ENCODE results near the gene GSG1L.

The GSG1L gene

DNA sequence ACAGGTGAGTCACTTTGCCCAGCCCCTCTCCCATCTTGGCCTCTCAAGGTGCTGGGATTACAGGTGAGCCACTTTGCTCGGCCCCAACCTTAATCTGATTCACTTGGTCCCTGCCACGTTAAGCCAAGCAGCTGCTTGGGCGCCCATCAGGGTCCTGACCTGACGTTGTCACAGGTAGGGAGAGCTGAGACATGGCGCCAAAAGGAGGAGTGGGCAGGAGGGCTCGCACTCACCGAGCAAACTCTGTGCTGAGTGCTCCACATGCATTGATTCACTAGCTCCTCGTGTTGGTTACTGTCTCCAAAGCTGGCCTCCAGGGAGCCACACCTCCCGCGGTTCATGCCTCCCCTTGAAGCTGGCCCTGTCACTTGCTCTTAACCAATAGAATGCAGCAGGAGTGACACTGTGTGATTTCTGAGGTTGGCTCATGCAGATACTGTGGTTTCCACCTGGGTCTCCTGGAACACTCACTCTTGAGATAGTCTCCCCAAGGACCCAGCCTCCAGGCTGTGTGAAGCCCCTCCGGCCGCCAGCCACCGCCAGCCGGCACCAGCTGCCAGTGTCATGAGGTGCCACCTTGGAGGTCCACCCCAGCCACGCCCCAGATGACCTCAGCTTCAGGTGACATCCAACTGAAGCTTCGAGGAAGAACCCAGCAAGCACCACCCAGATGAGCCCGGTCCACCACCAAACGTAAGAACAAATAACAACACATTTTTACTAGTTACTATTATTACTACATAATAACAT is 223.0 kb downstream of the GSG1L start:
- DNase-seq = no peak

DNA sequence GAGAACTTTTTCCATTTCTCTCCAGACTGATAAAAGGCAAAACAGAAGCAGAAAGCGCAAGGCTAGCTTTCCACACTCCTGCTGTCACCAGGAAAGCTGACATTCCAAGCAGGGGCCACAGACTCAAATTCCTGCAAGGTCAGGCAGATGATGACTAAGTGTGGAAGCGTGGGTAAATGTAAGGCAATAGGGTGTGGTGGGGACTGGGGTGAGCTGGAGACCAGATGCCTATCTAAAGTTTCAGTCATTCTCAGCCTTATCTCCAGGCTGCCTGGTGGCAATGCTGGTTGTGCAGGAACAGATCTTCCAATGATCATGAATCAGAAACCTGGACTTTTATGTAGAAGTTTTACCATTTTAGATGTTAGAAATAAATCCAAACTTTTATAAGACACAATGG is 224.1 kb downstream of the GSG1L start:
- DNase-seq = no peak

DNA sequence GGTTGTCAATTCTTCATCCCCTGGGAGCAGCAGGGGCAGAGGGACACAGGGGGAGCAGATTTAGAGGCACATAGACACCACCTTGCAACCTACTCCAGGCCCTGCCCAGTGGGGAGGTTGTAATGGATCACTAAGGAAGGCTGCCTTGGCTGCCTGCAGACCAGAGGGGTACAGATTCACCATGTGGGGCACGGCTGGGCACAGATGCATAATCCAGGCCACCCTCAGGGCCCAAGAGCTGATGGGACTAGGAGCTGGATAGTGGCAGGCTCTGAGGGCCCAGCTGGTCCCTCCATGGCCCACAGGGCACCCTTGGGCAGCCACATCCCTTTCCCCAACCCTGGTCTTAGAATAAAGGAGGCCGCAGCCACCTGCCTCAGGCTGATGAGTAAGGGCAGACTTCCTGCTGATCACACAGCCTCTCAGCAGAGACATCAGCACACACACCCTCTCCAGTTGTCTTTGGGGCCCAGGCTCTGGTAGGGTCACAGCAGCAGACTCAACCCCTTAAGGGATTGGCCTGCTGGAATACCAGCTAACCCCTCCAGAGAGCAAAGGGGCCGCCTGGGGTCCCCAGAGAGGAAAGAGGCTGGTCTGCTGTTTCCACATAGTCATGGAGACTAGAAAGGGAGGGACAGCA is 224.9 kb downstream of the GSG1L start:
- DNase-seq = no peak

DNA sequence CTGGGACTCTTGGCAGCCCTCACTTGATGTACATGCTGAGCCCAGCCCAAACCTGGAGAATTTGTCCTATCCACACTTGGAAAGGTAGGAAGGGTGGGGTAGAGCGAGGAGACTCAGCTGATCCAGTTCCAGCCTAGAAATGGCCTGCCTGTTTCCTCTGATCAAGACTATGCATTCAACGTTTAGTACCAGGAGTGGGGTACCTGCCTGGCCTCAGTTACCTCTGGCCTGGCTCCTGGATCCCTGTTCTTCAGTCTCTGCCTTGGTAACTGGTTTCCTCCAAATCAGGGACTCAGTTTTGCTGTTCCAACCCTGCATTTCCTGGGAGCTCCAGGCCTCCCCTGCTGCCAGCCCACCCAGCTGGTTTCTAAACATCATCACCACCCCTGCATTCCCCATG is 233.5 kb downstream of the GSG1L start:
- DNase-seq = no peak

DNA sequence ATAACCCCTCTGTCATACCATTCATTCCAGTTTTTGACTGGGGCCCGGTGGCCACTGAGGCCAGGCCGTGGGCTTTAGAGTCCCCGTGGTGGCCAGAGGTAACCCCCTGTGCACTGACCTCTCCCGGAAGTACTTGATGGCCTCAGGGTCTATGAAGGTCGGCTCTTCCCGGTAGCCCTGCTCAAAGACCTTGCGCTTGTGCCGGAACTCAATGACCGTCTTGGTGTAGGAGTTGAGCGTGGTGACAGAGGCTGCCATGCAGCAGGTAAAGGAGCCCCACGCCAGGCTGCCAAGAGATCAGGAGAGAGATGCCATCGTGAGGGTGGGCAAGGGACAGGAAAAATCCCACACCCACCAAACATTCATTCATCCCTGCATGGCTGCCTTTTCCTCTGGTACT is 234.8 kb downstream of the GSG1L start:
- DNase-seq = no peak

DNA sequence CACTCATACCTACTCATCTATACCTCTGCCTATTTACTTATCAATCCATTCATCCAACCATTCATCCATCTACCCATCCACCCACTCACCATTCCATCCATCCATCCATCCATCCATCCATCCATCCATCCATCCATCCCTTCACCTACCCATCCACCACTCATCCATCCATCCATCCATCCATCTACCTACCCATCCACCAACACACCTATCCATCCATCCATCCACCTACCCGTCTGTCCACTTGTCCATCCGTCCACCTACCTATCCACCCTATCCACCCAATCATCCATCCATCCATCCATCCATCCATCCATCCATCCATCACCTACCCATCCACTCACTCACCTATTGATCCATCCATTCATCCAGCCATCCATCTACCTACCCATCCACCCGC is 235.7 kb downstream of the GSG1L start:
- no peak for DNase-seq

DNA sequence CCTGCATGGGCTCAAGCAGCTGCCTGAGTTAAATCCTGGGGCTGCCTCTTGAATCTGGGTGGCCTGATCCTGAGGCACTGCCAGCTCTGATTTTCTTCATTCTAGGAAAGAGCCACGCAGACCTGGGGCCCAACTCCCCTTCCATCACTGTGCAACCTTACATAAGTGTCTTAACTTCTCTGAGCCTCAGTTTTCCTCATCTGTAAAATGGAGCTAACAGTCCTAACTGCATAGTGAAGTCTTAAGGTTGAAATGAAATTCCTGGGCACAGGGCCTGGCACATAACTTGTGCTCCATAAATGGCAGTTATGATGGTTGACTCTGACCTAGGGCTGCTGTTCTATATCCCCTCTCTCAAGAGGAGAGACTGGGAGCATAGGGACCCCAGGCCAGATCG is 236.6 kb downstream of the GSG1L start:
- no peak for DNase-seq

DNA sequence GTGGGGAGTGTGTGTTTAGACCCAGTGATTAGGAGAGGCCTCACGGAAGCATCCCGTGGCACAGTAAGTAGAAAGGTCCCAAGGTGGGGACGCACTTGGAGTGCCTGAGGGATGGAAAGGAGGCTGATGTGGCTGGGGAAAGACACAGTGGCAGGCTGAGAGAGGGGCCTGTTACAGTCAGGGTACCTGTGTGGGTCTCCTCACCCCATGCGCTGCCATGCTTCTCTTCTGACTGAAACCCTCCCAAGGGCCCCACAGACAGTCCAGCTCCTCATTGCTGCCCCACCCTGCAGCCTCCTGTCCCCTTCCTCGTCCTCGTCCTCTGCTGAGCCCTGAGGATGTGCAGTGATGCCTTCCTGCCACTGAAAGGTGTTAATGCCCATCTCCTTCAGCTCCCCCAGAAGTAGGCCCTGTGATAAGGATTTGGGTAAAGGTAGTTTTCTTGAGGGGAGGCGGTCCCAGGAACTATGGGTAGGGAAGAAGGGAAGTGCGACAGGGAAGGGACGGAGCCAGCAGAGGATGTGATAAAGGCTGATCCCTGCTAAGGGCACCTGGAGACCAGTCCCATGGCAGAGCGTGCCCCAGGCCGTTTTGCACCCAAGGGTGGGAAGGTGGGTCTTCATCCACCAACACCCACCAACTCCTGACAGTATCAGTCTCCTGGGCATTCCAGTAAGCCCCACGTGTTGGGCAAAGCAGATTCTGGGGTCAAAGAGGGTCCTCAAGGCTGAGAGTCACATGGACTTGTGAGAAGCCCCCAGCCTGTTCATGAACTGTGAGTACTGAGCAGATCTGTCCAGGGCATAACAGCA is 237.2 kb downstream of the GSG1L start:
- DNase-seq = no peak

DNA sequence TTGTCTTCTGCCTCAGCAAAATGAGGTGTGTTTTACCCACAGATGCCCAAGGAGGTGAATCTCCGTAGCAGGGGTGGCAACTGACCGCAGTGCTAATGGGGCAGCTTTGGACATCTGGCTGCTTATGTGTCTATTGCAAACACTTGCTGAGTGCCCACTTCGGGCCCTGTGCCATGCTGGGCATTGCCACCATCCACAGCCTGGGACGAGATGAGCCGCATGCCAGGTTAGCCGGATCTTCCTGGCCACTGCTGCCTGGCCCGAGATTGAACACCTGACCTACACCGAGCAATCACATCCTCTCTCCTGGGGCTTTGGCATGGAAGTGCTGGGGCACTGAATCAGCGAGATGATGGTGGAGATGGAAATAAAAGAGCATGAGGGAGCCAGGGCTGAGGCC is 238.7 kb downstream of the GSG1L start:
- no peak for DNase-seq

DNA sequence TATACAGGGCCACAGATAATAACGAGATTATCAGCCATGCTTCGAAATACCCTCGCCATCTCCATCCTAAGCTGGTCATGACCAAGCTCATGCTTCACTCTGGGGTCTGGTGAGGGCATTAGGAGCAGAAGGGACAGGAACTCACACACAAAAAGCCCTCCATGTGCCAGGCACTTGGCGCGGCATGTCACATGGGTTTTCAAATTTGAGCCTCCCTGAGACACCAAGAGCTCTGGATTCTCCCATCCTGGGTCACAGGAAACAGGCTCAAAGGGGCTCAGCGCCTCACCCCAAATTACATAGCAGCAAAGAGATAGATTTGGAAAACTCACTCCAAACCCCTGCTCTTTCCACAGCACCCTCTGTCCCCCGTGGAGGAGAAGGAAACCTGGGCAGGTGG is 239.5 kb downstream of the GSG1L start:
- no peak for DNase-seq

DNA sequence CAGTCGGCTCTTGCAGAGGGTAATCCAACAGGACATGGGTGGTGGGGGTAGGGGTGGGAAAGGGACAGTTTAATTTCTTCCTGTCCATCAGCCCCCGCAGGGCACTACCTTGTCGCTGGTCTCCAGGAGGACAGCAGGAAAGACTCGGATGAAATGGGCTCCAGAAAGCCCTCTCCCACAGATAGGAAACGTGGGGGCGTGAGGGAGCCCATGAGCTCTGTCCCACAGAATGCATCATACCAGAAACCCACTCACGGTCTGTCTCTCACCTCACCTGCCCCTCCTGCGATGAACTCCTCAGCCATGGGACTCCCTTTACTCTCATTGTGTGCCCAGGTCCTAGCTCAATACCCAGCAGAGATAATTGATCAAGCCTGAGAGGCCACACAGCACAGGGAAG is 240.1 kb downstream of the GSG1L start:
- DNase-seq = no peak

DNA sequence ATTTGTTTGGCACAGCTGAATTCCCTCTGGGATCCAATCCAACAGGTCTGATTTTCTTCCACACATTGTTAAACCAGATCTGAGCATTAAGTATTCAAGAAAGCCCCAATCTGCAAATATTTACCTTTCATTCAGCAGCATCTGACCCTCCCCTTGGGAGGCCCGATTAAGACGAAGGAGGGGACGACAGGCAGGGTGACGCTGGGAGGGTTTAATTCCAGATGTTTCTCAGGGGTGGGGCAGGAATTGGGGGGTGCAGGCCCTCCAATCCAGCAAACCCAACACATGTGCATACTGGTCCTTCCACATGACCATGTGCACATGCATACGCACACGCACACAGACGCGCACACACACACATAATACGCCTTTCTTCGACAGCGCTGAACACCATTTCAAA is 240.5 kb downstream of the GSG1L start:
- no peak for DNase-seq

DNA sequence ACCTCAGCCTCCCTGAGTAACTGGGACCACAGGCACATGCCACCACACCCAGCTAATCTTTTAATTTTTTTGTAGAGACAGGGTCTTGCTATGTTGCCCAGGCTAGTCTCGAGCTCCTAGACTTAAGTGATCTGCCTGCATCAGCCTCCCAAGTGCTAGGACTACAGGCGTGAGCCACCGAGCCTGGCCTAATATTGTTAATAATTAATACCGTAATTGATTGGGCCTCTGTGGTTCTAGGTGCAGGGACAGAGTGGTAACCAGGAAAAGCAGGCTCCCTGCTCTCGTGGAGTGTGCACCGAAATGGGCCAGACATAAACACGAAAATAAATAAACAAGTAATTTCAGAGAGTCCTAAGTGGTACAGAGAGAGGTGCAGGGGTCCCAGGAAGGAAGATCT is 241.0 kb downstream of the GSG1L start:
- DNase-seq = no peak

DNA sequence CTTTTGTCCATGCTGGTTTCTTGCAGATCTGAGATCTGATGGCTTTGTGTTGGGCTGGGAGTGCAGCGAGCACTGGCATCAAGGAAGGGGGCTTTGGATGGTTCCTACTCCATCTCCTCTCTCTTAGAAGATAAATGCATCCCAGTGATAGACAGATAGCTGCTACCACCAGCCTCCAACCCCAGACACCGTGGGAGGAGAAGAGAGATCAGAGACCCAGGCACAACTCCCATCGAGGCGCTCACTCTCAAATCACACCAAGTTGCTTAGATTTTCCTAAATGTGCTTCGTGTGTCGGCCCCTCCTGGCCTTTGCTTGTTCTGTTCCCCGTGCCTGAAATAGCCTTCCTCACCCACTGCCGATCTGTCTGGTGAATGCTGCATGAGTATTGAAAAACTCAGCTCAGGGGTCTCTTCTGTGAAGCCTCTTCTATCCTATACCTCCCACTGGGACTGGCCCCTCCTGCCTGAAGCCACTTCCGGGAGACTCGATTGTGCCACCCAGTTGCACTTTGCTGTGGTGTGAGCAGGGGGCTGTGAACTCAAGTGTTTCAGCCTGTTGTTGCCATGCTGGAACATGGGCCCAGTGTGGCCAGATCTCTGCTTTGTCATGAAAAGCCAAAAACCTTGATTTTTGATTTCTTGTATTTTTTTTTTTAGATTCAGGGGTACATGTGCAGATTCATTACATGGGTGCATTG is 242.7 kb downstream of the GSG1L start:
- DNase-seq = no peak

DNA sequence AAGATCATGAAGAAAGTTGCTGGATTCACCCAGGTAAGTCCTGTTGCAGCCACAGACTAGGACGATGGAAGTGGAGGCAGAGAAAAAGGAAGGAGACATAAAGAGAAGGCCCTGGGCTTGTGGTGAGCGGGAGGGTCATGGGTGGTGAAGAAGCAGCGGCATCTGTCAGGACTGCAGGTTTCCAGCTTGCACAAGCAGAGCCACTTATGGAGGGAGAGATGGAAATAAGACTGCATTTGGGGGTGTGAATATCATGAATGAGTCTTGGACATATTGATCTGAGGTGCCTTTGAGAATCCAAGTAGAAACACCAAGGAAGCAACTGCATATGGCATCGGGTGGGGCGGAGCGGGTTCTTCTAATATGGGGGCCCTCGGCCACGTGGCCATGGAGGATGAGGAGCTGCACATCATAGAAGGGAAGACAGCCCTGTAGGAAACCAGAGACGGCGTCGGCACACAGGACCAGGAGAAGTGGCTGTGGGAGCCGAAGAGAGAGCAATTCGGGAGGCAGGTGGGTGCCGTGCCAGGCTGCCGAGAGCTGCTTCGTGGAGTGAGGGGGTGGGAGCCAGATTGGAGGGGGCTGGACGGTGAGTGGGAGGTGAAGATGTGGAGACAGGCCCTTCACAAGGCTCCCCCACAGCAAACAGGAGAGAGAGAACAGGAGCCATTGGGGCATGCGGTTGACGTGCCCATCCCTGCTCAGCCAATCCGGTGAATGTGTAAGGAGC is 243.5 kb downstream of the GSG1L start:
- no peak for DNase-seq

DNA sequence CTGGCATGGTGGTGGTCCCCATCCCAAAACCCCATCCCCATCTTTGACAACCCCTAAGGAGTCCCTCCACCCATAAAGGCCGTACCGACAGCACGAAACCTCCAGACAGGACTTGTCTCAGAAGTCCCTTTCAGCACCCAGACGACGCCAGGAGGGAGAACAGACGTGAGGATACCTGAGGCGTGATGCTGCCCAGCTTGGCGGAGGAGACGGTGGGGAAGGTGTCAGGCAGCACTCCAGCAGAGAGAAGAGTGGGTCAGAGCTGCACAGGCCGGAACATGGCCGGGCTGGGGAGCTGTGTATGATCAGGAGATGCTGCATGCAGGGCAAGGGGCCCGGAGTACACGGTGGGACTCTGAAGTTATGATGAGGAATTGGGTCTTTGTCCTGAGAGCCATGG is 244.2 kb downstream of the GSG1L start:
- DNase-seq = no peak

DNA sequence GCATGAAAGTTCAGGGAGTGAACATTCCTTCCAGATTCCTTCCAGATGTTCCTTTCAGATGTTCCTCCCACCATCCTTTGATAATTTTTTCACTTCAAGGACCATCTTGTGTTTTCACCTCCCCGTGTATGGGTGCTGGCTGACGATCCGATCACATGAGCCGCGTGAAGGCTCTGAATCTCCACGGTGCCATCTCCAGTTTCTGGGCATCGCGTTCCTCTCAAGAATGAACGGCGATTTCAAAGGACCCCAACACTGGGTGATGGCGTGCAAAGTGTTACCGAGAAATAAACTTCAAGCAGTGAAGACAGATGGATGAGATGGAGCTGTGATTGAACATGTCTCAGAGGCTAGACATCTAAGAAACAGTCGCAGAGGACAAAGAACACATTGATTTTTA is 245.3 kb downstream of the GSG1L start:
- no peak for DNase-seq

DNA sequence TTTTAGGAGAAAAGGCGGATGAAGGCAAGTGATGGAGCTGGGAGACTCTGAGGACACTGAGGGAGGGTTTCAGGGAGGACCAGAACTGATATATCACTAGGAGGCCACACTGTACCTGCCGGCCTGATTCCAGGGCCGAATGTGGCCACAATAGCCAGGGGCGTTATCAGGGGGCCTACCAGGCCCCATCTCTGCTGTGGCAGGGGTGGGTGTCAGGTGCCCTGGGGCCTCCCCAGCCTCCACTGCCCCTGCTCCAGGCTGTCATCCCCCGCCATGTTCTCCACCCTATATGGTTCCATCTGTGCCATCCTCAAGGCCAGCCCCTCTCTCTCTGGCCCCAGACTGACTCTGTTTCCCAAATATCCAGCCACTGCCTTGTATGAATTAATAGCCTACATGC is 246.5 kb downstream of the GSG1L start:
- no peak for DNase-seq

DNA sequence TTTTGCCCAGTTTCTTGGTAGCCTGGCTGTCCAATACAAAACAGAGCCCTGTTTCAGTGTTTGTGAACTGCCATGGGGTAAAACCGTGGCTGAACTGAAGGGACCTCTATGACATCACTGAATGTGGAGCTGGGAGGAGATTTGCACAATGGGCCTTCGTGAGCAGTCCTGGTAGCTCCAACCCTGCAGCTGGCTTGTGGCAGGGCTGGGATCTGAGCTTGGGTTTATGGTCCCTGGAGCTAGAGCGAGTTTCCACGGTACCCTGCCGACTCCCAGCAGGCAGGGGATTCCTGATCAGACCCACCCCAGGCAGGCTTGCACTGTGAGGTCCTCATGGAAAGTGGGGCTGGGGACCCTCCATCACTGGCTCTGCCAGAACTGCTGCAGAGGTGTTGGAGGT is 247.0 kb downstream of the GSG1L start:
- DNase-seq = no peak

DNA sequence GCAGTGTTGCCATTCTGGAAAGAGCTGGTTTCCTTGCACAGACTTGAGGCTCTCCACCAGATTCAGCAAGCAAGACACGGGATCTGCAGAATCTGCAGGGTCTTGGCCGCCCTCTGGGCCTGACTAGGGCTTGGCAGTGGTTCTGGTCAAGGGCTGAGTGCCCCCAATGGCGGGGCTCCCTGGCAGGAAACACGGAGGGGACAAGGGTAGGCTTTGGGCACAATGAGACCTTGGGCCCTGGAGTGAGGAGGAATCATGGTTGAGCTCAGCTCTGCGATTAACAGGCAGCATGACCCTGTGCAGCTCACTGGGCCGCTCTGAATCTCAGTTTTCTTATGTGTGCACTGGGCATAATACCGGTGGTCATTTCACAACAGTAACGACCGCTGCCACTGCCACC is 249.9 kb downstream of the GSG1L start:
- no peak for DNase-seq

DNA sequence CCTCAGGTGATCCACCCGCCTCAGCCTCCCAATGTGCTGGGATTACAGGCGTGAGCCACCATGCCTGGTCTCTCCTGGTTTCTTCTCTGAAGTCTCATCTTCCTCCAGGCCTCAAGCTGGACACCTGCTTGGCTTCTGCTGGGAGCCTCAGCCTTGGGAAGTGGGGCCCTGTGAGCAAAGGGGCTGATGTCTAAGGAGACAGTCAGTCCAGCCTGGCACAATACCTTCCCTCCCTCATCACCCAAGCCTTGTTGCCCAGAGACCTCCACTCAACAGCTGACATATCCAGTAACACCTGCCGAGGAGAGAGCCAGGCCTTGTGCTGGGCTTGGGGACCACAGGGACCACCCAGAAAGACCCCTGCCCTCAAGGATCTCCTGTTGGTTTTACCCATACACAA is 251.6 kb downstream of the GSG1L start:
- no peak for DNase-seq

DNA sequence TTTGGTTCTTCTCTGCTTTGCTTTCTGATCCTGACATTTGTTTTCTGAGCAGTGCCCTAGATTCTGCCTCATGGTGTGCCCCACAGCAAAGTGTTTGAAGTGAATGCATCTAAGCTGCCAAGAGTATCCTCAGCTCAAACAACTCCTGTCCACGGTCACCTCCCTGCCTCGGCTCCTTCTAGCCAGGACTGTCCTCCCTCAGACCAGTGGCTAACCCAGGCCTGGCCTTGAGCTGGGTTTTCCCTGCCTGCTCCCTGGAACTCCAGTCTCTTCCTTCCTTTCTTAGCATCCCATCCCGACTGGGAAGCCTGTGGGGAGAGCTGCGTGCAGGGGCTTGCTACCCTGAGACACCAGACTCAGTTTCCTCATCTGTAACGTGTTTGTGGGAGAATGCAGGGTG is 256.5 kb downstream of the GSG1L start:
- no peak for DNase-seq

DNA sequence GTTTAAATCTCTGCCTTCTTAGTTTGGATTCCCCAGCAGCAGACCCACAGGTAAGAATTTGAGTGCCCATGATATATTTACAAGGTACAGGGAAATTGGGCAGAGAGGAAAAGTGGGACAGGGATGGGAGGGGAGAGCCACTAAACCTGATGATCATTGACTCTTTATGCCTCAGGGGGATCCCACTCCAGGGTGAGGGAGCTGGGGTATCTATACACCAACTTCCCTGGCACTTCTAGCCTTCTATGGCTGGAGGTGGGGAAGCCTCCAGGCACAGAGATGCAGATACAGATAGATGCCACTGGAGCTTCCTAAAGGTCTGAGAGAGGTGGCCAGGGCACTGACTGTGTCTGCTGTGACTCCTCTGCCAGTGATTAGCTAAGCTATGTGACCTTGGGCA is 257.1 kb downstream of the GSG1L start:
- no peak for DNase-seq
